Thoracic aorta (tissue), 2 donors: ENCODE data around the gene MAGI1. TPM values are rescaled to one million over a fixed set of nuclear protein-coding genes. Genes with fewer than 3 reads are reported as not detected.

Experiments
- ATAC-seq: fragments of 150-250 bp; one replicate; pipeline ENCODE4 v1.8.0; 2017; ENCODE audit warnings: low read depth; ENCODE audit not compliant: insufficient number of reproducible peaks, low FRiP score
- DNase-seq: peaks from one replicate; pipeline ENCODE4 v3.0.0-alpha.2; 2020; ENCODE audit warnings: low spot score
- H3K27ac ChIP-seq, 2 donors: fragments of 200-600 bp; sonication (generic); 1 replicate in 1 of 2; 2 replicates in 1 of 2; pipeline ENCODE4 v1.5.1; 2016; ENCODE audit warnings: mild to moderate bottlenecking in 2 of 2, moderate library complexity in 2 of 2
- H3K27me3 ChIP-seq: fragments of 200-600 bp; sonication (generic); replicated peaks from 2 replicates; pipeline ENCODE4 v1.6.0; 2016; ENCODE audit warnings: mild to moderate bottlenecking; ENCODE audit not compliant: insufficient read depth
- H3K36me3 ChIP-seq: fragments of 200-600 bp; sonication (generic); one replicate; pipeline ENCODE4 v1.5.1; 2016
- H3K4me1 ChIP-seq, 2 donors: fragments of 200-600 bp; sonication (generic); 1 replicate in 1 of 2; 2 replicates in 1 of 2; pipeline versions ENCODE4 v1.5.1 to v1.6.0; 2016; ENCODE audit warnings: low read depth in 2 of 2, mild to moderate bottlenecking in 1 of 2; ENCODE audit not compliant: control insufficient read depth in 1 of 2
- H3K4me3 ChIP-seq: fragments of 200-600 bp; sonication (generic); 2 replicates; pipeline ENCODE4 v1.5.1; 2016; ENCODE audit warnings: mild to moderate bottlenecking
- H3K9me3 ChIP-seq: fragments of 200-600 bp; sonication (generic); 2 replicates; pipeline ENCODE4 v1.5.1; 2016
- CTCF ChIP-seq: fragments of 200-600 bp; sonication (generic); IDR thresholded peaks from one replicate; pipeline ENCODE4 v1.5.1; 2019; ENCODE audit warnings: antibody characterized with exemption
- total RNA-seq, 2 donors: library from RNA; depleted of rRNA; stranded (reverse); fragments of >200 nt; gene quantifications; one replicate each; pipeline versions ENCODE4 v1.1.0 to v1.2.3, GENCODE V29; 2016

Gene MAGI1
- total RNA-seq, 2 donors from 2014 or later = 48.2 to 88.5 TPM

- no peak for TF ChIP-seq CTCF
- no peaks in the 10 kb centered on the region for H3K36me3 ChIP-seq
- H3K4me1 ChIP-seq = no peaks in the 10 kb centered on the region
- DNase-seq (no peak), ATAC-seq (no peak)
- no peaks in the 10 kb centered on the region for H3K9me3 ChIP-seq
- H3K4me3 ChIP-seq = no peak overlapping the region
- H3K27me3 ChIP-seq = no peaks in the 10 kb centered on the region
- no peak overlapping the region for H3K27ac ChIP-seq
Measured at GRCh38 chr3:65343026-65343425, 695.7 kb downstream of the MAGI1 start.

- no peaks in the 10 kb centered on the region for H3K27me3 ChIP-seq
- peak; percentile 39 for TF ChIP-seq CTCF
- no peak for DNase-seq
Measured at GRCh38 chr3:65342084-65342683, 696.5 kb downstream of the MAGI1 start.

GRCh38 chr3:65339192-65339740 lies 699.5 kb downstream of the MAGI1 start:
- TF ChIP-seq CTCF = no peak
- H3K27me3 ChIP-seq = no peaks in the 10 kb centered on the region
- no peaks in the 10 kb centered on the region for H3K36me3 ChIP-seq
- ATAC-seq = no peak
- H3K4me1 ChIP-seq = no peaks in the 10 kb centered on the region
- DNase-seq = no peak
- no peak overlapping the region for H3K4me3 ChIP-seq
- no peak overlapping the region for H3K27ac ChIP-seq
- H3K9me3 ChIP-seq = no peaks in the 10 kb centered on the region

More at GRCh38 chr3:65342084-65342683, 696.5 kb downstream of the MAGI1 start:
- Histone ChIP-seq H3K4me3 (no peak overlapping the region), H3K27ac (no peak overlapping the region), H3K4me1 (no peaks in the 10 kb centered on the region), H3K9me3 (no peaks in the 10 kb centered on the region), H3K36me3 (no peaks in the 10 kb centered on the region)
- no peak for ATAC-seq

- Histone ChIP-seq H3K36me3 (no peaks in the 10 kb centered on the region), H3K27ac (no peak overlapping the region), H3K4me1 (no peaks in the 10 kb centered on the region), H3K4me3 (no peak overlapping the region), H3K9me3 (no peaks in the 10 kb centered on the region), H3K27me3 (no peaks in the 10 kb centered on the region)
- no peak for TF ChIP-seq CTCF
- no peak for ATAC-seq
- no peak for DNase-seq
Measured at GRCh38 chr3:65338571-65338970, 700.1 kb downstream of the MAGI1 start.

- H3K36me3 ChIP-seq = no peaks in the 10 kb centered on the region
- no peak overlapping the region for H3K27ac ChIP-seq
- no peaks in the 10 kb centered on the region for H3K27me3 ChIP-seq
- H3K9me3 ChIP-seq = no peaks in the 10 kb centered on the region
- no peak for ATAC-seq
- H3K4me3 ChIP-seq = no peak overlapping the region
- no peaks in the 10 kb centered on the region for H3K4me1 ChIP-seq
- no peak for DNase-seq
- TF ChIP-seq CTCF = no peak
Measured at GRCh38 chr3:65335587-65335986, 703.1 kb downstream of the MAGI1 start.
